ENCODE data around the gene BEAN1. TPM values are rescaled to one million over a fixed set of nuclear protein-coding genes. Genes with fewer than 3 reads are reported as not detected.

The BEAN1 gene
- total RNA-seq, 4 donors from 2014 or later = 0.23 to 1.8 (median 0.76) TPM; not detected in 1

DNA sequence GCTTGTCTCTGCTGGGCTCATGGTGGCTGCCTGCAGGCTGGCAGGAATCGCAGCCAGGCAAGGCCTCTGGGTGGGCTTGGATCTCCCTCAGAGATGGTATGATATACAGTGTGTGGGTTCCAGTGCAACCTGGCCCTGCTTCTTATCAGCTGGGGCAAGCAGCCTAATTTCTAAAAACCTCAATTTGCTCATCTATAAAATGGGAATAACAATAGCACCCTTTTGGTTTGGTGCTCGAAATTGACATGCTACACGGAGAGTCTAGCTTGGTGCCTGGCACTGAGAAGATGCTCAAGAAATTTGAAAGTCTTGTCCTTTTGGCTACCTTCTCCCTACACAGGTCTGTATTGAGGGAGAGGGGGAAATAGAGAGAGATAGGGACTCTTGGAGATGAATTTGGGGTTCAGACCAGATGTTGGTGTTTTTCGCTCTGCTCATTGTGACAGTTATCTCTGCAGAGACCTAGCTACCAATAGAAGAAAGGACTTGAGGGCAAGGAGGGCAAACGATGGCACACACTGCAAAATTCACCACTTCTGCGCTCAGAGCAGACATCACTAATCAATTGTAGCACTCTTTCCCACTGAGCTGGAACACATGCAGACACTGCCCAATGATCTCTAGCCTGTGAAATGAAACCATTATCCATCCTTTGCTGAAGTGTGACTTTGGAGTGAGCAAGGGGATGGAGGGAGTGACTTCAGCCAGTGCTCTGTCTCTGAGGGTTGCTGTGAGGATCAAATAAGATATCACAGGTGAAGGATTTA is 15.6 kb downstream of the BEAN1 start:
- no peak for DNase-seq
- H3K27ac ChIP-seq = no peak overlapping the region
- no peak overlapping the region for H3K4me3 ChIP-seq
- H3K36me3 ChIP-seq = no peaks in the 10 kb centered on the region
- H3K9me3 ChIP-seq = no peaks in the 10 kb centered on the region
- WGBS, 2 donors = 66 to 72% methylated on average over 6 of the region's 6 CpGs
- peaks cover 0 to 22% (median 0%) of the 10 kb centered on the region in 4 donors for H3K27me3 ChIP-seq
- intact Hi-C loops (cut with DNase I) = no loop called here
- no peaks in the 10 kb centered on the region for H3K4me1 ChIP-seq
- TF ChIP-seq, protein P1, sequence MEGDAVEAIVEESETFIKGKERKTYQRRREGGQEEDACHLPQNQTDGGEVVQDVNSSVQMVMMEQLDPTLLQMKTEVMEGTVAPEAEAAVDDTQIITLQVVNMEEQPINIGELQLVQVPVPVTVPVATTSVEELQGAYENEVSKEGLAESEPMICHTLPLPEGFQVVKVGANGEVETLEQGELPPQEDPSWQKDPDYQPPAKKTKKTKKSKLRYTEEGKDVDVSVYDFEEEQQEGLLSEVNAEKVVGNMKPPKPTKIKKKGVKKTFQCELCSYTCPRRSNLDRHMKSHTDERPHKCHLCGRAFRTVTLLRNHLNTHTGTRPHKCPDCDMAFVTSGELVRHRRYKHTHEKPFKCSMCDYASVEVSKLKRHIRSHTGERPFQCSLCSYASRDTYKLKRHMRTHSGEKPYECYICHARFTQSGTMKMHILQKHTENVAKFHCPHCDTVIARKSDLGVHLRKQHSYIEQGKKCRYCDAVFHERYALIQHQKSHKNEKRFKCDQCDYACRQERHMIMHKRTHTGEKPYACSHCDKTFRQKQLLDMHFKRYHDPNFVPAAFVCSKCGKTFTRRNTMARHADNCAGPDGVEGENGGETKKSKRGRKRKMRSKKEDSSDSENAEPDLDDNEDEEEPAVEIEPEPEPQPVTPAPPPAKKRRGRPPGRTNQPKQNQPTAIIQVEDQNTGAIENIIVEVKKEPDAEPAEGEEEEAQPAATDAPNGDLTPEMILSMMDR (IDR thresholded peaks at IDR 0.05) = no peak
- no peak for TF ChIP-seq POLR2A (IDR thresholded peaks at IDR 0.05)

DNA sequence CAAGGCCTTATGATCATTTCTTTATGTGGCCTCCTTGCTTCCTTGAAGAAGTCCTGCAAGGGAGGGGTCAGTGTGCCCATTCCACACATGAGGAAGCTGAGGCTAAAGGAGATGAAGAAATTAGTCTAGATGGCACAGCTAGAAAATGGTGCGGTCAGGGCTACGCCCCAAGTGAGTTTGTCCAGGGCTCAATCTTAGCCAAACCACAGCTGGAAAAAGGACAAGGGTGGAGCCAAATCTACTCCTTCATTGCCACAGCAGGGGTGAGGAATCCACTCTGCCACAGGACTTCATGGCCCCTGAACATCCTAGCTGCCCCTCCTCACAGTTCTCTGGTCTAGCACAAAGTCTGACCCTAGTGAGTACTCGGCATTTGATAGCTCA is 16.2 kb downstream of the BEAN1 start:
- intact Hi-C loops (cut with DNase I) = no loop called here
- H3K9me3 ChIP-seq = no peaks in the 10 kb centered on the region
- no peaks in the 10 kb centered on the region for H3K36me3 ChIP-seq
- peaks cover 0 to 22% (median 0%) of the 10 kb centered on the region in 4 donors for H3K27me3 ChIP-seq
- no peak for DNase-seq
- 85 to 93% methylated on average over 3 of the region's 3 CpGs for WGBS, 2 donors
- TF ChIP-seq, protein P1 (IDR thresholded peaks at IDR 0.05) = no peak
- no peak for TF ChIP-seq POLR2A (IDR thresholded peaks at IDR 0.05)
- H3K27ac ChIP-seq = no peak overlapping the region
- no peak overlapping the region for H3K4me3 ChIP-seq
- H3K4me1 ChIP-seq = no peaks in the 10 kb centered on the region

DNA sequence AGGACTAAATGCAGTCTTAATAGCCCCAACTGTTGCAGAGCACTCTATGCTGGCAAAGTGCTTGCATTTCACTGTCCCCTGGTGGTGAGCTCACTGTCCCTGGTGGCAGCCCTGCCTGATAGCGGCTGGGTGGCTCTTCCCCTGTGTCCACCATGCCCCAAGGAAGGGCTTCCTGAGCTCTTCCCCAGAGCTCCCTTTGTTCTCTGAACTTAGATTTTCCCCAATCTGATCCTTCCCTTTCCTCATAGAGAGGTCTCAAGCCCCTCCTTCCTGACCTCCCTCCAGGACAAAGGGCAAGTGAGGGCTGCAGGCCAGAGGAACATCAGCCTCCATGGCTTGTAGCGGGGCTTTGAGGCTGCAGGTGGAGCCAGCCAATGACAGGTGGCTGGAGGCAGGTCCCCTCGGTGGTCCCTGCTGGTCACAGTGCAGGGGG is 17.0 kb downstream of the BEAN1 start:
- H3K36me3 ChIP-seq = no peaks in the 10 kb centered on the region
- WGBS, 2 donors = 86% methylated on average over 1 of the region's 3 CpGs; no CpG with 5 or more reads in 1 of the 2 donors
- no peak for TF ChIP-seq POLR2A (IDR thresholded peaks at IDR 0.05)
- TF ChIP-seq, protein P1 (IDR thresholded peaks at IDR 0.05) = no peak
- H3K27me3 ChIP-seq = peaks cover 0 to 21% (median 0%) of the 10 kb centered on the region in 4 donors
- no peak overlapping the region for H3K4me3 ChIP-seq
- H3K4me1 ChIP-seq = no peaks in the 10 kb centered on the region
- H3K27ac ChIP-seq = no peak overlapping the region
- H3K9me3 ChIP-seq = no peaks in the 10 kb centered on the region
- no peak for DNase-seq
- intact Hi-C loops (cut with DNase I) = no loop called here

DNA sequence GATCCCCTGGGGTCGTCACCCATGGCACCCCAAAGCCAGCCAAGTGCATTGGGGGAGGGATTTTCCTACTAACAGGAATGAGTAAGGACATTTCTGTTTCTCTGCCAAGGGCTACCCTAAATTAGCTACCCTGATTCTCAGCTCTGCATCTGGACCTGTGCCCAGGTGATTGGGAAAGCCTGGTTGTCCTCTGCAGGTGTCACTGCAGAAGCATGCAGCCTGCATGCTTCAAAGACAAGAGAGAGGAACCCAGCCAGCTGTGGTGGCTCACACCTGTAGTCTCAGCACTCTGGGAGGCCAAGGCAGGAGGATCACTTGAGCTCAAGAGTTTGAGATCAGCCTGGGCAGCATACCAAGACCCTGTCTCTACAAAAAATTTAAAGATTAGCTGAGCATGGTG is 19.6 kb downstream of the BEAN1 start:
- Histone ChIP-seq H3K27me3 (peaks cover 0 to 9% (median 0%) of the 10 kb centered on the region in 4 donors), H3K4me3 (no peak overlapping the region), H3K4me1 (no peaks in the 10 kb centered on the region), H3K9me3 (no peaks in the 10 kb centered on the region), H3K36me3 (no peaks in the 10 kb centered on the region), H3K27ac (no peak overlapping the region)
- TF ChIP-seq POLR2A (IDR thresholded peaks at IDR 0.05) = no peak
- TF ChIP-seq, protein P1 (IDR thresholded peaks at IDR 0.05) = no peak
- intact Hi-C loops (cut with DNase I) = no loop called here
- 43 to 69% methylated on average over 1 of the region's 1 CpG for WGBS, 2 donors
- no peak for DNase-seq

DNA sequence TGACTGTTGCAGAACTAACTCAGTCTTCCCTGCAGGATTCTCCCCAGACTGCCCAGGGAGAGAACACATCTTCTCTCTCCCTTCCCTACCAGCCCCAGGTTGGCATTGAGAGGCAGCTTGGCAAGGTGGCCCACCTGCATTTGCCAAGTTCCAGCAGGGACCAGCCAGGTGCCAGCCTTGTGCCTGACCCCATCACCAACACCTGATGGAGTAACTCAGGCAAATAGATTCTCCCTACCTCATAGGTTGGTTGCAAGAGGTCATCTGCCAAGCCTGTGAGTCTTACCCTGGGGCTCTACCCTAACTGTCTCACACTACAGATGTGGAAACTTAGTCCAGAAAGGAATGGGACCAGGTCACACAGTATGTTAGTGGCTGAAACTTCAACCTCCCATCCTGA is 20.4 kb downstream of the BEAN1 start:
- no peak for DNase-seq
- Histone ChIP-seq H3K9me3 (no peaks in the 10 kb centered on the region), H3K36me3 (no peaks in the 10 kb centered on the region), H3K27me3 (peaks cover 0 to 3% (median 0%) of the 10 kb centered on the region in 4 donors), H3K4me3 (no peak overlapping the region), H3K27ac (no peak overlapping the region), H3K4me1 (no peaks in the 10 kb centered on the region)
- intact Hi-C loops (cut with DNase I) = no loop called here
- TF ChIP-seq, protein P1 (IDR thresholded peaks at IDR 0.05) = no peak
- TF ChIP-seq POLR2A (IDR thresholded peaks at IDR 0.05) = no peak

Data from esophagus squamous epithelium (tissue), 5 donors.